ENCODE measurements around the gene MYPOP.

The MYPOP gene

DNA sequence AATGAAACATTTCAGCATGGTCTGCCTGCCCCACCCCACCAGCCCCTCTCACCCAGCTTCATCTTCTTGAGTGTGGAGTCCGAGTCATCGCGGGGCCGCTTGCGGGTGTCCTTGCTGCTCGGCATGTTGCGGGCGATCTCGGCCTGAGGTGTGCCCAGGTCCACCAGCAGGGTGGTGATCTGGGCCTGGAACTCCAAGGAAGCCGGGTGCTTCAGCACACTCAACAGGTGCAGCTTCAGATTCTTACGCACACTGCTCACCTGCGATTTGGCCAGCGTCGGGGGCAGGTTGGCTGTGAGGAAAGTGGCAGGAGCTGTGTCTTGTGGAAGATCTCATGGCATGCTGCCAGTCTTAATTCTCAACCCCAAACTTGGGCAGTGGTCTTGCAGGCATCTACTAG lies 60.2 kb downstream of the MYPOP start:
- no peak for DNase-seq (ENCODE audit: low read depth)
- no peak overlapping the region for H3K4me3 ChIP-seq (ENCODE audit: low read depth, low read length)
- TF ChIP-seq MAX (IDR thresholded peaks at IDR 0.05; ENCODE audit: low read depth, low read length) (no peak), POLR2A (IDR thresholded peaks at IDR 0.05; ENCODE audit: extremely low read depth, insufficient read length) (no peak), MYC (IDR thresholded peaks at IDR 0.05; ENCODE audit: low read depth, low read length) (no peak)
- TF ChIP-seq, protein P1, sequence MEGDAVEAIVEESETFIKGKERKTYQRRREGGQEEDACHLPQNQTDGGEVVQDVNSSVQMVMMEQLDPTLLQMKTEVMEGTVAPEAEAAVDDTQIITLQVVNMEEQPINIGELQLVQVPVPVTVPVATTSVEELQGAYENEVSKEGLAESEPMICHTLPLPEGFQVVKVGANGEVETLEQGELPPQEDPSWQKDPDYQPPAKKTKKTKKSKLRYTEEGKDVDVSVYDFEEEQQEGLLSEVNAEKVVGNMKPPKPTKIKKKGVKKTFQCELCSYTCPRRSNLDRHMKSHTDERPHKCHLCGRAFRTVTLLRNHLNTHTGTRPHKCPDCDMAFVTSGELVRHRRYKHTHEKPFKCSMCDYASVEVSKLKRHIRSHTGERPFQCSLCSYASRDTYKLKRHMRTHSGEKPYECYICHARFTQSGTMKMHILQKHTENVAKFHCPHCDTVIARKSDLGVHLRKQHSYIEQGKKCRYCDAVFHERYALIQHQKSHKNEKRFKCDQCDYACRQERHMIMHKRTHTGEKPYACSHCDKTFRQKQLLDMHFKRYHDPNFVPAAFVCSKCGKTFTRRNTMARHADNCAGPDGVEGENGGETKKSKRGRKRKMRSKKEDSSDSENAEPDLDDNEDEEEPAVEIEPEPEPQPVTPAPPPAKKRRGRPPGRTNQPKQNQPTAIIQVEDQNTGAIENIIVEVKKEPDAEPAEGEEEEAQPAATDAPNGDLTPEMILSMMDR (IDR thresholded peaks at IDR 0.05; ENCODE audit: low read depth, low read length) = no peak

All from NB4 (cell line).